B cell (primary cell): Measurements from ENCODE around the gene MAPKBP1.

Experiments
- CTCF ChIP-seq: fragments of 200-600 bp; IDR thresholded peaks from one replicate; pipeline ENCODE4 v1.8.0; 2022; ENCODE audit warnings: antibody characterized with exemption, mild to moderate bottlenecking
- EZH2 ChIP-seq: IDR thresholded peaks from 2 replicates; pipeline ENCODE4 v1.6.1; 2012; ENCODE audit warnings: borderline replicate concordance, low read depth, mild to moderate bottlenecking, moderate library complexity, low read length; ENCODE audit not compliant: insufficient read depth, poor library complexity, severe bottlenecking

- TF ChIP-seq CTCF (no peak), EZH2 (no peak)
Observed at GRCh38 chr15:41812820-41813375, 38.6 kb downstream of the MAPKBP1 start.
